NCI-H524 (cell line): Measurements from ENCODE around the gene ADAMTS6.
"Not testable (repeated sequence)": the region's sequence is repeated elsewhere in the genome, so short reads cannot be mapped to it uniquely, and the experiment has no call there.

Experiments
- DNase-seq, 2 experiments: peaks; one replicate each; lab custom pipeline; 2025; lab: John Stamatoyannopoulos, UW

ADAMTS6 gene

DNA sequence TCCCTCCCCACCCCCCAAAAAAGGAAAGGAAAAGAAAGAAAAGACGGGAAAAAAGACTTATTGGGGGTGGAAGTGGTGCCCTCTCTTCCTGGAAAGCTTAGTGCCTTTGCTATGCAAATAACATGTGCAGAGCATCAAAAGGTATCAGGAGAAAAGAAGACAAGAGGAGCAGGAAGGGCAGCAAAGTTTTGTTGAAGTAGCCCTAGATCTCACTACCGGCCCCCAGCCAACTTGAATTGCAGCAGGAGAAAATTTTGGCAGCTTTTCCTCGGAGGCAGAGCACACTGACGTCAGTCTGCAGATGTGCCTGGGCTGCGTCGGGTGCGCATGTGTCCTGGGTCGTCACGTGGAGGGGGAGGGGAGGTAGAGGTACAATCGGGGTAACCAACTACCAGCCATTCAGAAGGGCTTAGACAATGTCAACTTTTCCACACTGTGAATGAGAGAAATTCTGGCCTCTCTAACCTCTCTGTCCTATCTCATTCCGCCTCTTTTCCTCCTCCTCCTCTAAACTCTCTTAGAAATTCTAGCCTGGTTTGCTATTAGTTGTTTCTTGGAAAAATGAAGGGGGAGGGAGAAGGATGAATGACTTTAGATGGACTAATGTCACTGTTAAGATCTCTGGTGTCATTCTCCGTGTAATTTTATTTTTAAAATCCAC, at the start of gene ADAMTS6:
TSS of gene ADAMTS6 (minus strand) at position 286 of the 661 bp plus-strand sequence. CDS start 8,247 bp downstream, outside the sequence.
- peak; percentile 56 to 82 for DNase-seq

DNA sequence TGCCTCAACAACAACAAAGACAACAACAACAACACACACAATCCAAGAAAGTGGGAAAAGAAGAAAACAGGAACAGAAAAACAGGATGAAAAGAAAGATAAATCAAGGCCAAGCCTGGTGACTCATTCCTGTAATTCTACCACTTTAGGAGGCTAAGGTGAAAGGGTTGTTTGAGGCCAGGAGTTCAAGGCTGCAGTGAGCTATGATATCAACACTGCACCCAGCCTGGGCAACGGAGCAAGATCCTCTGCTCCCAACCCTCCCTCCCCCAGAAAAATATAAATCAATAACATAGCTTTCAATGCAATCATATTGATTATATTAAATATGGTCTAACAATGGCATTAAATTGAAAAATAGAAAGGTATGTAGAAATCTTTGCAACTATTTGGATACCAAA, 49.2 kb upstream of the ADAMTS6 start:
- no peak for DNase-seq

DNA sequence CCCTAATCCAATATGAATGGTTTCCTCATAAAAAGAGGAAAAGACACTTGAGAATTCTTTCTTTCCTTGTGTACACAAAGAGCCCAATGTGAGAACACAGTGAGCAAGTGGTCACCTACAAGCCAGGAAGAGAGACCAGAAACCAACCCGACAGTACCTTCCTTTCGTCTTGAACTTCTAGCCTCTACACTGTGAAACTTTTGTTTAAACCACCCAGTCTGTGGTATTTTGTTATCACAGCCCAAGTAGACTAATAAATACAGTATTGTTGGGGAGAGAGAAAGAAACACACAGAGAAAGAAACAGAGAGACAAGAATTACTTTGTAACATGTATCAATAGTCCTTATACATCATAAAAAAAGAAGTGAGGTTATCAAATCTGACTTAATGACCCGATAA, 44.0 kb upstream of the ADAMTS6 start:
- DNase-seq: no peak

DNA sequence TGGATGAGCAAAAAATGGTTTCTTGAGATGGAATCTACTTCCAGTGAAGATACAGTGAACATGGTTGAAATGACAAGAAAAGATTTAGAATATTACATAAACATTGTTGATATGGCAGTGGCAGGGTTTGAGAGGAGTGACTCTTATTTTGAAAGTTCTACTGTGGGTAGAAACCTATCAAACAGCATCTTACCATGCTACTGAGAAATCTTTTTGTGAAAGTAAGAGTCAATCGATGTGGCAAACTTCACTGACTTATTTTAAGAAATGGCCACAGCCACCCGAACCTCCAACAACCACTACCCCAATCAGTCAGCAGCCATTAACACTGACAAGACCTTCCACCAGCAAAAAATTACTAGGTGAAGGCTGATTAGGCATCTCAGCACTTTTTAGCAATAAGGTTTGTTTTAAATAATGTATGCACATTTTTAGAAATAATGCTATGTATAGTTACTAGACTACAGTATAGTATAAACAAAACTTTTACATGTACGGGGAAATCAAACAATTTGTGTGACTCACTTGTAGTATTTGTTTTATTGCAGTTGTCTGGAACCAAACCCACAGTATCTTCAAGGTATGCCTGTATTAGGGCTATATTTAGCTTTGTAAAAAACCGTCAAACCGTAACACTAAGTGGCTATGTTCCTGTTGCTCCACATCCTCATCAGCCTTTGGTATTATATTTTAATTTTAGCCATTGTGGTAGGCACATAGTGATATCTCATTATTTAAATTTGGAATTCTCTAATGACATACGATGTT, 30.6 kb upstream of the ADAMTS6 start:
- DNase-seq: no peak

DNA sequence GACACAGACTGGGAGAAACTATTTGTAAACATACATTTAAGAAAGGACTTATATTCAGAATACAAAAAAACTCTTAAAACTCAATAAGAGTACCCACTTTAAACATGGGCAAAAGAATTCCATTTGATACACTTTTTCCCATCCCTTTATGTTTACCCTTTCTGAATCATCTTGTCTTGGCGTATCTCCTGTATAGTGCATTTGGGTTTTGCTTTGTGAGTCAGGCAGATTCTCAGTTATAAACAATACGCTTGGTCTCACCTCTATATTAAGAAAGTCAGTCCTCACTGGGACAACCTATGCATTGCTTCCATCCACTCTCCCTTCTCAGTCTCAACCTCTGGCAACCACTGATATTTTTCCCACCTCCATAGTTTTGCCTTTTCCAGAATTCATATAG, 27.3 kb upstream of the ADAMTS6 start:
- no peak for DNase-seq

- DNase-seq: no peak
Measured at GRCh38 chr5:65506961-65507360, 25.2 kb upstream of the ADAMTS6 start.

DNA sequence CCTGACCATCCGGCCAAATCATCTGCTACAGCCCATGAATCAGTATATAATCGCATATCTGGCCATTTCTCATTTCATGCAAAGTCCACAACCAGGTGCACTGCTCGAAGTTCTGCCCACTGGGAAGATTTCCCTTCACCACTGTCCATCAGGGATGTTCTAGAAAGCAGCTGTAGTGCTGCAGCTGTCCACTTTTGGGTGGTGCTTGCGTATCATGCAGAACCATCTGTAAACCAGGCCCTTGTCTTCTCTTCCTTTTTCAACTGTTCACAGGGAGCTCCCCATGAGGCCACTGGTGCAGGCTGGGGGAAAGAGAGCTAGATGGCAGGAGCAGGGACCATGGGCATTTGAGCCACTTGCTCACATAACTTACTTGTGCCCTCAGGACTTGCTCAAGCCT, 7.4 kb upstream of the ADAMTS6 start:
- DNase-seq: no peak

DNA sequence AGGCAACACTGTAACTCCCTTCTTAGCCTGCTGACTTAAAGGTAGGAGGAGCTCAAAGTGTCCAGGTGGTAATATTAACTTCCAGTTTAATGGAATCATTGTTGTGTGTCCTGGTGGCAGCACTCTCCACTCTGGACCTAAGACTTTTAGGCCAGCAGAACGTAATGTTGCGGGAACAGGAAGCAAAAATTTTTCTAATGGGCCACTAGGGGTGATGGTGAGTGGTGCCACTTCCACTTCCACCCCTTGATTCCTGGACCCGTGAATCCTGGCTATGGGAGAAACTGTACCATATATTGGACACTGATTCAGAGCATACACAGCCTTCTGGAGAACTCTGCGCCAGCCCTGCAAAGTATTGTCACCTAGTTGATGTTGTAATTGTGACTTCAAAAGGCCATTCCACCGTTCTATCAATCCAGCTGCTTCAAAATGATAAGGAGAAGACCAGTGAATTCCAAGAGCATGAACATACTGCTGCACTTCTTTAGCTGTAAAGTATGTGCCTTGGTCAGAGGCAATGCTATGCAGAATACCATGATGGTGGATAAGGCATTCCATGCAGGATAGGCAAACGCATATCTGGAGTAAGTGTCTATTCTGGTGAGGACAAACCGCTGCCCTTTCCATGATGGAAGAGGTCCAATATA, 6.4 kb upstream of the ADAMTS6 start:
- DNase-seq: not testable (repeated sequence)

DNA sequence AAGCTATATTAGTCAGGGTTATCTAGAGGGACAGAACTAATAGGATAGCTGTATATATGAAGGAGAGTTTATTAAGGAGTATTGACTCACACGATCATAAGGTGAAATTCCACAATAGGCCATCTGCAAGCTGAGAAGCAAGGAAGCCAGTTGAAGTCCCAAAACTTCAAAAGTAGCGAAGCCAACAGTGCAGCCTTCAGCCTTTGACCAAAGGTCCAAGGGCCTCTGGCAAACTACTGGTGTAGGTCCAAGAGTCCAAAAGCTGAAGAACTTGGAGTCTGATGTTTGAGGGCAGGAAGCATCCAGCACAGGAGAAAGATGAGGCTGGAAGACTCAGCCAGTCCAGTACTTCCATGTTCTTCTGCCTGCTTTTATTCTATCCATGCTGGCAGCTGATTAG, 5.1 kb upstream of the ADAMTS6 start:
- DNase-seq: not testable (repeated sequence)

DNA sequence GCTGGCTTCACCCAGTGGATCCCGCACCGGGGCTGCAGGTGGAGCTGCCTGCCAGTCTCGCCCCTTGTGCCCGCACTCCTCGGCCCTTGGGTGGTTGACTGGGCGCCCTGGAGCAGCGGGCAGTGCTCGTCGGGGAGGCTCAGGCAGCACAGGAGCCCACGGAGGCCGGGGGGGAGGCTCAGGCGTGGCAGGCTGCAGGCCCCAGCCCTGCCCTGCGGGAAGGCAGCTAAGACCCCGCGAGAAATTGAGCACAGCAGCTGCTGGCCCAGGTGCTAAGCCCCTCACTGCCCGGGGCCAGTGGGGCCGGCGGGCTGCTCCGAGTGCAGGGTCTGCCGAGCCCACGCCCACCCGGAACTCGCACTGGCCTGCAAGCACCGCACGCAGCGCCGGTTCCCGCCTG, 3.7 kb upstream of the ADAMTS6 start:
- DNase-seq: no peak

DNA sequence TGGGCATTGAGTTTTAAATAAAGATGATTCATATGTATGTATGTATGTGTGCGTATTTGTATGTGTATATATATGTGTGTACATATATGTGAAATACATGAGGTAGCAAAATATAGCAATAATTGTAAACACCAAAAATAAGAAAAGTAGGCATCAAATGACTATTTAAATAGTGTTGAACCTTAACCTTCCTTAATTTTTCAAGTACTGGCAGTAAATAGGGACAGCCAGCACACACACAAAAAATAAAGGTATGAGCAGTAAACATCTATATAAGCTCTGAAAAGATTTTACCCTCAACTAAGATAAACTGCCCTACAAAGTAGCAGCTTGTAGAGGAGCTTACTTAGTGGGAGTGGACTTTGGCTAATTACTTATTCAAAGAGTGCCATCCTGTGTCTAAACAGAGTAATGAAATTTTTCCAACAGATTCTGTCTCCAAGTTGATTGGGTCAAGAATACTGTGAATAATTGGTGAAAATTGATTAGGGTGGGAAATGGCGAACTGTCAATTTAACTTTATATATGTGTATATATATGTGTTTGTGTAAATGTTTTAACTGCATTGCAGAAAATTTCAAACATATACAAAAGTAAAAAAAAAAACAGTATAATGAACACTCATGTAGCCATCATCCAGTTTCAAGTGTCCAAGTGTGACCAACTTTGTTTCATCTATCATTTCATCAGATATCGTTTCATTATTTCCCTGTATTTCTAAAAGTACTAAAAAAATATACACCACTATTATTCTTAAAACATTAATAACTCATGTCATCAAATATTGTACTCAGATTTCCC, 2.0 kb upstream of the ADAMTS6 start:
- peak; percentile 15 to 68 for DNase-seq

DNA sequence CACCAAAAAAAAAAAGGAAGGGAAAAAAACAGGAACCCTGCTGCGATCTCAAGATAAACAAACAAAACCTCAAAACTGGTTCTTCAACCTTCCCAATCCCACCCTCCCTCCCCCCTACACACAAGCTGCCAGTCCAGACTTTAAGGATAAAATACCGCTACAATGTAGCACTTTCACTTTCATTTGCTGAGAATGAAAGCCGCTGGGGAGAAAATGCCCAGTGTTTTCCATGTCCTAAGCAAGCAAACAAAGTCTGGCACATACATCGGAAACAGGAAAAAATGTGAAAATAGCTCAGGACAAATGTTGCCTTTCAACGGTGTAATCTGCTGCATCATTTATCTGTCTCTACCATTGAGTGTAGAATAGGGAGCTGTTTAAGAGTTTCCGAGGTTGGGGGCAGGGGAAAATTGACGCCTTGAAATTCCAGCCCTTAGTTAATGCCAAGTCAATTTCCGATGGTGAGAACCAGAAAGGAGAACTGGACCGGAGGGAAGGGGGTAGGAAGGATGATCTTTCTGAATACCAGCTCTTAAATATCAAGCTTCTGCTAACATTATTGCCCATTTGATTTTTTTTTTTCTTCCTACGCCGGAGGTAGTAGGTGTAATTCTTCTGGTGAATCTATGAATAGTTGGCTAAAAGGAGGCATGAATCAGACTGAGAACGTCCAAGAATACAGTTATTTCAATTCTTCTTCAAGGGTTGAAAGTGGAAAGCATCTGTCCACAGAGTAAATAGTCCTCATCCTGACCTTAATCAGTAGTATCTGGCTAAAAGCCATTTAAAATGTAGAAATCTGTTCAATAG, 1.2 kb upstream of the ADAMTS6 start:
- DNase-seq: peak; percentile 35 to 41

GRCh38 chr5:65482296-65482735, 596 bp upstream of the ADAMTS6 start:
- peak in 1 of 2 experiments; percentile 26 for DNase-seq

DNA sequence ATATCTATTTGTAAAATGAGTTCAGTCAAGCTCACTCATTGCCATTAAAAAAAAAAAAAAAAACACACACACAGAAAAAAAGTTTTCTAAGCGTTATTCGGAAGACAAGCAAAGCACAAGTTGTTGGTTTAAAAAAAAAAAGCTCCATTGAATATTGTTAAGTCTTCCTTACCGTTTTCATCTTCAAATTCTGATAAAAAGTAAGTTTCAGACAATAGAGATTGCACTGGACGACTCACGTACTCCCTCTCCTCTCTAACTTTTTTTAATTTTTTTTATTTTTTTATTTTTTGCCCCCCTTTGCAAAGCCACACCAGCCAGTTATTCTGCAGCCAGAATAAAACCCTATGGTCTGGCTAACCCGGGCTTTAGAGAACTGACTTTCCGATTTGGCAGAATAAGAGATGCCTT, 544 bp downstream of the ADAMTS6 start:
- DNase-seq: no peak

- peak; percentile 23 to 71 for DNase-seq
Measured at GRCh38 chr5:65480306-65480865, 1.3 kb downstream of the ADAMTS6 start.

DNA sequence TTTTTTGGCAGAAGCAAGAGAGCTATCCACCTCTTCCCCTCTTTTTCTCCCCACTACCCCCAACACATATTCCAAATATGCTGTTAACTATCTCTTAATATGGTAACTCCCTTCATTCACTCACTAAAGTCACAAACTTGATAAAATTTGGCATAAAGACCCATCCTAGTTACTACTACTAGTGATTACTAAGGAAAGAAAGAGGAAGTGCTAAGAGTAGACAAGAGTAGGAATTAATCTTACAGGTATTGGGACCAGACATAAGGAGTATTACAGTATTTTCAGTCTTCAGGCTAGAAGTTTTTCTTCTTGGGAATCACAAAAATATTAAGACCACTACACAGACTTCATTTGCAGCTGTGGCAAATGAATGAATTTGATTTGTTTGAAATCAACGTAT, 2.2 kb downstream of the ADAMTS6 start:
- no peak for DNase-seq

DNA sequence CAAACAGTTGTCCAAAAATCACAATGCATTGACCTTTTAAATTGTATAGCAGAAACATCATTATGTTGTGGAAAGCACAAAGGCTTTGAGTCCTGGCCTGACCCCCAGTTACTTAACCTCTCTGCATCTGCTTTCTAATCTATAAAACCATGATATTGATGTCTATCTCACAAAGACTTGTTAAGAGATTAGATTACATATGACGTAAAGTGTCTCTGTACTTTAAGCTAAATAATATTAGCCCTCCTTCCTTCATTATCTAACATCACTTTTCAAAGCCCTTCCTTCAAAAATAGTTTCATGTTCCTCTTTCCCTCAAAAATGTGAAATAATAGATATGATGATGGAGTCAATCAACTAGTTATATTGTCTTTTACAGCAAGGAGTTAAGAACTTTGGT, 3.4 kb downstream of the ADAMTS6 start:
- no peak for DNase-seq

DNA sequence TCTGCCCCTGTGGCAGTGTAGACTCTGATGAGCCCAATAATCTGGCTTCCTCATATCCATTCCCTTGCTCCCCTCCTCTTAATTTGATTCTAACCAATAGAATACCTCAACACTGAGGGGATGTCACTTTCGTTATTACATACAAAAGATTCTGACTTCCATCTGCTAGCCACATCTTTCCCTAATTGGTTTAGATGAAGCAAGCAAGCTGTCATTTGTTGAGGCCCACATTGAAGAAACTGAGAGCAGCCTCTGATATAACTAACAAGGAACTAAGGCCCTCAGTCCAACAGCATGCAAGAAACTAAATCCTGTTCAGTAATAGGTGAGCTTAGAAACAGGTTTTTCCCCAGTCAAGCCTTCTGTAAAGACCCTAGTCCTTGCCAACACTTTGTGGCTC, 5.8 kb downstream of the ADAMTS6 start:
- no peak for DNase-seq

DNA sequence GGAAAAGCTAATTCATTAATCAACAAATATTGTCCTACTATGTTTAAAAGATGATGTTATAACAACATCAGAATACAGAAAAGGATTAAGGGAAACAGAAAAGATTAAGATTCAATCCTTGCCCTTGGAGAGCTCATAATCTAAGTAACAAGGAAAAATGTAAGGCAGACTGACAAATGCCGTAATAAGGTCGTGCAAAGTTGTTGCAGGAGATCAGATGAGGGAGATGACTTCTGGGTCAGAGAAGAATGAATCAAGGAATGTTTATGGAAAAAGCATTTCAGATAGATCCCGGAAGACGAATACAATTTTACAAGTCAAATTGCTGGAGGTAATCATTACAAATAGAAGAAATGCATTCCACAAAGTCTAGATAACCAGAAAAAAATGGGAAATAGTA, 6.4 kb downstream of the ADAMTS6 start:
- no peak for DNase-seq

DNA sequence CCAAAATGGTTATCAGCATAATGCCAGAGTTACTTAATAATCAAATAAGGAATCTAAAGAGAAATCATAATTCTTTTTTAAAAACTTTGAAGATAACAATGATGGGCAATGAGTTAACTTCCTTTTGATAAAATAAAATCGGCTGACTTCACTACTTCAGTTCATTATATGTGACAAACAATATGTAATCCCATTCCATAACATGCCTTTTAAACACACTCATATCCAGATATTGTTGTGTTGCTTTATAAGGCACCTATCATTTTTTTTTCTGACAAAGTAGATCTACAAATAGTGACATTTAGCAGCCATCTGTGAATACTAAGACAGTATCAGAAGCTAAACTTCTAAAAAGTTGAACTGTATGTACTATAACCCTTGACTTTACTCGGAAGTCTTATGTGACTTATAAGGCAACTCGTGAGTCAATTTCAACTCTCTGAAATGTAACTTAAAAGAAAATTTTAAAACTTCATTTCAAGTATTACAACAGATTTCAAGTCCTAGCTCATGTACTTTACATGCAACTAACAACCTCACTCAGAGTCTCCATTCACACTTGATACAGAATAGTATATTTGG, 7.5 kb downstream of the ADAMTS6 start:
- no peak for DNase-seq

- no peak for DNase-seq
Measured at GRCh38 chr5:65468633-65469032, 13.1 kb downstream of the ADAMTS6 start.
